Measurements from ENCODE around the gene RAET1G.

- TF ChIP-seq CTCF (IDR thresholded peaks at IDR 0.05) (no peak), POLR2A (IDR thresholded peaks at IDR 0.05) (no peak)
Observed at GRCh38 chr6:149964308-149965193, 41.6 kb upstream of the RAET1G start.
